ENCODE results near the gene KIF3B. TPM values are rescaled to one million over a fixed set of nuclear protein-coding genes. Genes with fewer than 3 reads are reported as not detected.

Gene KIF3B
- total RNA-seq, 1 donor from 2014 or later = 55.3 TPM

DNA sequence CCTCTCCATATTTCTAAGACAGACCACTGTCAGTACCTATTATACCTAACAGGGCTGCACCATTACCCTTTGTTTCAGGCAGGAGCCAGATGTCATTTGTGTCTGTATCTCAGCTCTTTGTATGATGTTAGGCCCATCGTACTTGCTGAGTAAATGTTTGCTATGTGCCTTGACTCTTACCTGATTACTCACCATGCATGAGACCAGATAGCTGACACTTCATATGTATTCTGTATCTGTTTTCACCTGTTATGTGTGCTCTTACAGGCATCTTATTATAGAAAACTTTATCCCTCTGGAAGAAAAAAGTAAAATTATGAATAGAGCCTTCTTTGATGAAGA is 49.0 kb downstream of the KIF3B start:
- no peaks in the 10 kb centered on the region for H3K36me3 Mint-ChIP-seq (ENCODE audit: unreplicated experiment)
- no peak overlapping the region for H3K4me3 Mint-ChIP-seq (ENCODE audit: unreplicated experiment)
- no peaks in the 10 kb centered on the region for H3K27me3 Mint-ChIP-seq (ENCODE audit: unreplicated experiment)
- H3K9me3 Mint-ChIP-seq (ENCODE audit: unreplicated experiment) = no peaks in the 10 kb centered on the region
- H3K27ac Mint-ChIP-seq (ENCODE audit: unreplicated experiment) = no peak overlapping the region
- DNase-seq = no peak
- H3K4me1 Mint-ChIP-seq (ENCODE audit: low read depth, unreplicated experiment) = no peaks in the 10 kb centered on the region
- TF ChIP-seq, protein P1, sequence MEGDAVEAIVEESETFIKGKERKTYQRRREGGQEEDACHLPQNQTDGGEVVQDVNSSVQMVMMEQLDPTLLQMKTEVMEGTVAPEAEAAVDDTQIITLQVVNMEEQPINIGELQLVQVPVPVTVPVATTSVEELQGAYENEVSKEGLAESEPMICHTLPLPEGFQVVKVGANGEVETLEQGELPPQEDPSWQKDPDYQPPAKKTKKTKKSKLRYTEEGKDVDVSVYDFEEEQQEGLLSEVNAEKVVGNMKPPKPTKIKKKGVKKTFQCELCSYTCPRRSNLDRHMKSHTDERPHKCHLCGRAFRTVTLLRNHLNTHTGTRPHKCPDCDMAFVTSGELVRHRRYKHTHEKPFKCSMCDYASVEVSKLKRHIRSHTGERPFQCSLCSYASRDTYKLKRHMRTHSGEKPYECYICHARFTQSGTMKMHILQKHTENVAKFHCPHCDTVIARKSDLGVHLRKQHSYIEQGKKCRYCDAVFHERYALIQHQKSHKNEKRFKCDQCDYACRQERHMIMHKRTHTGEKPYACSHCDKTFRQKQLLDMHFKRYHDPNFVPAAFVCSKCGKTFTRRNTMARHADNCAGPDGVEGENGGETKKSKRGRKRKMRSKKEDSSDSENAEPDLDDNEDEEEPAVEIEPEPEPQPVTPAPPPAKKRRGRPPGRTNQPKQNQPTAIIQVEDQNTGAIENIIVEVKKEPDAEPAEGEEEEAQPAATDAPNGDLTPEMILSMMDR (IDR thresholded peaks at IDR 0.05; ENCODE audit: partially characterized antibody, unreplicated experiment) = no peak

DNA sequence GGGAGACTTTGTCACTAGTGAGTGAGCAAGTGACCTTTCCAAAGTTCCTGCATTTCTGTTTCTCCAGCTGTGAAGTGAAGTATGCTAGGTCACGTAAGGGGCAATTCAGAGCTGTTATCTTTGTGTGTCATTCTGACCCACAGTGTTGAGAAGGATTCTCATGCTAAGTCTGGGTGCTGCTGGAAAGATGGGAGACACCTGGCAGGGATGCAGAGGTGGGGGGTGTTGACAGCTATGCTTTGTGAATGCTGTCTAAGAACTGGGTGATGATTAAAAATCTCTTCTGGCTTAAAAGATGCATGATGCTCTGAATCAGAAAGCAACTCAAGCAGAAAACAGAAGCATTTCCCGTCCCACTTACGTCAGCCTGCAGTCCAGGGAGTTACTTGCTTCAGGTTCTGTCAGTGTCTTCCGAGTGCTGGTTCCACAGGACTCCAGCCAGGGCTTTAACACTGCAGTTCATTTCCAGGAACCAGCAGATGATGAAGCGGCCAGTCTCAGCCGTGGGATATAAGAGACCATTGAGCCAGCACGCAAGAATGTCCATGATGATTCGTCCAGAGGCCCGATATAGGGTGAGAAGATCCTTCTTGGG is 49.7 kb downstream of the KIF3B start:
- Mint-ChIP-seq H3K9me3 (ENCODE audit: unreplicated experiment) (no peaks in the 10 kb centered on the region), H3K27me3 (ENCODE audit: unreplicated experiment) (no peaks in the 10 kb centered on the region), H3K4me1 (ENCODE audit: low read depth, unreplicated experiment) (no peaks in the 10 kb centered on the region), H3K4me3 (ENCODE audit: unreplicated experiment) (no peak overlapping the region), H3K27ac (ENCODE audit: unreplicated experiment) (no peak overlapping the region), H3K36me3 (ENCODE audit: unreplicated experiment) (no peaks in the 10 kb centered on the region)
- DNase-seq = no peak
- TF ChIP-seq, protein P1 (IDR thresholded peaks at IDR 0.05; ENCODE audit: partially characterized antibody, unreplicated experiment) = no peak

DNA sequence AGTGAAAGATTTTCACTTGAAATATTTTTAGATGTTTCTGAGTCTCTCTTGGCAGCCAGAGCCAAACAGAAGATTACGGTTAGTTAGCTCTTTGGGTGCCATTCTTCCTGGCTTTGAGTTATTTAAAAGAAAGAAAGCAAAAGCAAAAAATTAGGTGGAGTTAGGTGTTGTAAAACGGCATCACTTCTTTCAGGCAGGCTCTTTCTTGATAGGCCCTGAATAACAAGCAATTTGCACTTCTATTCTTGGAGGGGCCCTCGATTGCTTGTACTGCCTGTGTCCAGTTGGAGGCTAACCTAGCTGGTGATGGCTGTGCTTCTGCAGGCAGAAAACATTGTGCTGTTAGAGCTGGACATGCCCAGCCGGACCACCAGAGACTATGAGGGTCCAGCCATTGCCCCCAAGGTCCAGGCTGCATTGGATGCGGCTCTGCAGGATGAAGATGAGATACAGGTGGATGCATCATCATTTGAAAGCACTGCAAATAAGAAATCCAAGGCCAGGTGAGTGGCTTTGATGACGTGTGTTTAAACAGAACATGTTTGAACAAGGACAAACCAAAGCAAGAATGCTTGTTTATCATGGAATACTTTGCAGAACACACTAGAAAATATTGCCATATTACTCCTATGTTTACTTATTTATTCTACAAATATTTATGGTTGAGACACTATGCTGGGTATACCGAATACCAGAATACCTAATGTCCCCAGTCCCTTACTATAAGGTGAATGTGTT is 52.5 kb downstream of the KIF3B start:
- Mint-ChIP-seq H3K4me1 (ENCODE audit: low read depth, unreplicated experiment) (no peaks in the 10 kb centered on the region), H3K36me3 (ENCODE audit: unreplicated experiment) (no peaks in the 10 kb centered on the region), H3K4me3 (ENCODE audit: unreplicated experiment) (no peak overlapping the region), H3K27me3 (ENCODE audit: unreplicated experiment) (no peaks in the 10 kb centered on the region), H3K9me3 (ENCODE audit: unreplicated experiment) (no peaks in the 10 kb centered on the region), H3K27ac (ENCODE audit: unreplicated experiment) (no peak overlapping the region)
- DNase-seq = no peak
- TF ChIP-seq, protein P1 (IDR thresholded peaks at IDR 0.05; ENCODE audit: partially characterized antibody, unreplicated experiment) = no peak

DNA sequence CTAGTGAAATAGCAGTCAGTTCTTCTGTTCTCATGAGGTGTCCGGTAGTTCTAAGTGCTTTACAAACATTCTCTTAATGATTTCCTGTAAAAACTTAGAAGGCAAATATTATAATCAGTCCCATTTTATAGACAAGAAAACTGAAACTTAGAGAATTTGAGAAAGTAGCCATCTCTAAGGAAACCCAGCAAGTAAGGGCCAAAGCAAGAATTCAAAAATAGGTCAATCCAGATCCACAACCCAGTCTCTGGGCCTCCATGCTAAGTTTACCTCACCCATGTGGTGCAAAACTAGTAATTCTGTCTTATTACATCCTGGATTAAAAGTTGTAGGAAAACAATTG is 53.1 kb downstream of the KIF3B start:
- TF ChIP-seq, protein P1 (IDR thresholded peaks at IDR 0.05; ENCODE audit: partially characterized antibody, unreplicated experiment) = no peak
- no peaks in the 10 kb centered on the region for H3K36me3 Mint-ChIP-seq (ENCODE audit: unreplicated experiment)
- H3K4me1 Mint-ChIP-seq (ENCODE audit: low read depth, unreplicated experiment) = no peaks in the 10 kb centered on the region
- H3K9me3 Mint-ChIP-seq (ENCODE audit: unreplicated experiment) = no peaks in the 10 kb centered on the region
- no peak overlapping the region for H3K4me3 Mint-ChIP-seq (ENCODE audit: unreplicated experiment)
- no peaks in the 10 kb centered on the region for H3K27me3 Mint-ChIP-seq (ENCODE audit: unreplicated experiment)
- H3K27ac Mint-ChIP-seq (ENCODE audit: unreplicated experiment) = no peak overlapping the region
- no peak for DNase-seq

DNA sequence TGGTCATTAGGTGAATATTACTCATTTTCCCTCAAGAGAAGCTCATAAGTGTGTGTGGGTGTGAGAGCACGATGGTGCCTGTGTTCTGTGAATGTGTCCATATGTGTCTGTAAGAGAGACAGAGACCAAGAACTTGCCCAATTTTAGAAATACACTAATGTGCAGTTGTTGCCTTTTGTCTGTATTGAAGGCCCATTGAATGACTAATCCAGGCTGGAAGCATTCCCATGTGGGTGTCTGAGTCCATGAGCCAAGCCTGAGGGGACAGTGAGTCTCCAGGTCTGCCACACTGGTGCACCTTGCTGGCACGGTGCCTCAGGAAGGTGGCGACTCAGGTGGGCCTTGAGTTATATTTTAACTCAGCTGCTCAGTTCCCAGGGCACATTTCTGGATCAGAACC is 55.2 kb downstream of the KIF3B start:
- Mint-ChIP-seq H3K36me3 (ENCODE audit: unreplicated experiment) (no peaks in the 10 kb centered on the region), H3K4me3 (ENCODE audit: unreplicated experiment) (no peak overlapping the region), H3K27ac (ENCODE audit: unreplicated experiment) (no peak overlapping the region)

More for the DNA sequence above, 55.2 kb downstream of the KIF3B start:
- no peaks in the 10 kb centered on the region for H3K9me3 Mint-ChIP-seq (ENCODE audit: unreplicated experiment)
- DNase-seq = no peak
- H3K27me3 Mint-ChIP-seq (ENCODE audit: unreplicated experiment) = no peaks in the 10 kb centered on the region
- TF ChIP-seq, protein P1 (IDR thresholded peaks at IDR 0.05; ENCODE audit: partially characterized antibody, unreplicated experiment) = no peak
- no peaks in the 10 kb centered on the region for H3K4me1 Mint-ChIP-seq (ENCODE audit: low read depth, unreplicated experiment)
